DMS 273 treated with DMSO at 0.1 percent for 48 hours (cell line): ENCODE data around the gene ICAM3.
"Not testable (repeated sequence)": the region's sequence is repeated elsewhere in the genome, so short reads cannot be mapped to it uniquely, and the experiment has no call there.

Experiments
- DNase-seq: peaks from one replicate; lab custom pipeline; 2025; lab: John Stamatoyannopoulos, UW

ICAM3 gene

DNA sequence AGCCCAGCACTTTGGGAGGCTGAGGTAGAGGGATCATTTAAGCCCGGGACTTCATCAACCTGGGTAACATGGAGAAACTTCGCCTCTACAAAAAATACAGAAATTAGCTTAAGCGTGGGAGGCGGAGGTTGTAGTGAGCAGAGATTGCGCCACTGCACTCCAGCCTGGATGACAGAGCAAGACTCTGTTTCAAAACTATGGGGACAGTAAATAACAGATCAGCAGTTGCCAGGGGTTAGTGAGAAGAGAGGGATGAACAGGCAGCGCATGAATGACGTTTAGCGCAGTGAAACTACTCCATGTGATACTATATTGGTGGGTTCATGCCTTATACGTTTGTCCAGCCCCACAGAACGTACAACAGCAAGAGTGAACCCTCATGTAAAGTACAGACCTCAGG is 7.1 kb upstream of the ICAM3 start:
- no peak for DNase-seq

DNA sequence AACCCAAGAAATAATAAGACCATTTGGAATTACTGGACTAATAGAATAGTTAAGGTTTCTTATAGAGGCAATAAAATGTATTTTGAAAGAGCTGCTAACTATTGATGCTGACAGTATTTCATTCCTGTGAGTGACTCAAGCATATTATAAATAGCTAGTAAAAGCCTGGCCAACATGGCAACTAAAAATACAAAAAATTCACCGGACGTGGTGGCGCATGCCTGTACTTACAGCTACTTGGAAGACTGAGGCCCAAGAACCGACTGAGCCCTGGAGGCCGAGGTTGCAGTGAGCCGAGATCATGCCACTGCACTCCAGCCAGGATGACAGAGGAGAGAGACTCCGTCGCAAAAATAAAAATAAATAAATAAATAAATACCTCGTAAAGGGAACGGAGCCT is 5.4 kb upstream of the ICAM3 start:
- no peak for DNase-seq

DNA sequence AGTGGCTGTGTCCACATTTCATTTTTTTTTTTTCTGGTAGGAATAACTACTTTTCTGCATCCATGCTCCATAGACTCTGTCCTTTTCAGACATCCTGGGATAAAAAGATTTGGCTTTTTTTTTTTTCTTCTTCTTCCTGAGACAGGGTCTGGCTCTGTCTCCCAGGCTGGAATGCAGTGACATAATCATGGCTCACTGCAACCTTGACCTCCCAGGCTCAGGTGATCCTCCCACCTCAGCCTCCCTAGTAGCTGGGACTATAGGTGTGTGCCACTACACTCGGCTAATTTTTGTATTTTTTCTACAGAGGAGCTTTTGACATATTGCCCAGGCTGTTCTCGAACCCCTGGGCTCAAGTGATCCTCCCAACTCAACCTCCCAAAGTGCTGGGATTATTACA is 4.1 kb upstream of the ICAM3 start:
- DNase-seq = no peak

DNA sequence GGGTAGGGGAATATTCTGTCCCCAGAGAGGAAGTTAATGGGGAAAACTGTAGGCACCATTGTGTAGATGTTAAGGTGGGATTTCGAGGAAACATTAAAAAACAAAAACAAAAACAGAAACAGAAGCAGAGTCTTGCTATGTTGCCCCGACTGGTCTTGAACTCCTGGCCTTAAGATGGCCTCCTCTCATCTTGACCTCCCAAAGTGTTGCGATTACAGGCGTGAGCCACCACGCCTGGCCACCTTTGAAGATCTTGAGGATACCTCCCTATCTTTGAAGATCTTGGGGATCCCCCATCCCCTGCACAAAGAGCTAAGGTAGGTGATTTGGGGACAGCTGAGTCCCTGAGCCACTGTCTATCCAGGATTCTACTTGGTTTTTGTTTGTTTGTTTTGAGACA is 553 bp upstream of the ICAM3 start:
- no peak for DNase-seq

DNA sequence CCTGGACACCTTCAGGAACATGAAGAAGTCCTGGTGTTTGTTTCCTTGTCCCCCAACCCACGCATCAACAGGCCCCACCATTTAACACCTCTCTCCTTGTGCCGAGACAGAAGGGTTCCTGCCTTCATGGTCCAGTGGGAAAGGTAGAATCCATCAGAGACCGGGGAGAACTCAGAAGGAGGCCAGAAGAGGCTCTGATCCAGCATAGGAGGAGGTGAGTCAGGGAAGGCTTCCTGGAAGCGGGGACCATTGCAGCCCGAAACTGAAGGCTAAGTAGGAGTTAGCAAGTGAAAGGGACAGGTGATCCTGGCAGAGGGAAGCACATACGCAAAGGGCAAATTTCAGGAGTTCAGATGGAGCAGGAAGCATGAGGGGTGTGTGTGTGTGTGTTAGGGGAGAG is 484 bp downstream of the ICAM3 start:
- DNase-seq = no peak

DNA sequence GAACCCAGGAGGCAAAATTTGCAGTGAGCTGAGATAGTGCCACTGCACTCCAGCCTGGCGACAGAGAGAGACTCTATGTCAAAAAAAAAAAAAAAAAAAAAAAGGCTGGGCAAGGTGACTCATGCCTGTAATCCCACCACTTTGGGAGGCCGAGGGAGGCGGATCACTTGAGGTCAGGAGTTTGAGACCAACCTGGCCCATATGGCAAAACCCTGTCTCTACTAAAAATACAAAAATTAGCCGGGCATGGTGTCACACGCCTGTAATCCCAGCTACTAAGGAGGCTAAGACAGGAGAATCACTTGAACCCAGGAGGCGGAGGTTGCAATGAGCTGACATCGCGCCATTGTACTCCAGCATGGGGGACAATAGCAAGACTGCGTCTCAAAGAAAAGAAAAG is 2.7 kb downstream of the ICAM3 start:
- not testable (repeated sequence) for DNase-seq

DNA sequence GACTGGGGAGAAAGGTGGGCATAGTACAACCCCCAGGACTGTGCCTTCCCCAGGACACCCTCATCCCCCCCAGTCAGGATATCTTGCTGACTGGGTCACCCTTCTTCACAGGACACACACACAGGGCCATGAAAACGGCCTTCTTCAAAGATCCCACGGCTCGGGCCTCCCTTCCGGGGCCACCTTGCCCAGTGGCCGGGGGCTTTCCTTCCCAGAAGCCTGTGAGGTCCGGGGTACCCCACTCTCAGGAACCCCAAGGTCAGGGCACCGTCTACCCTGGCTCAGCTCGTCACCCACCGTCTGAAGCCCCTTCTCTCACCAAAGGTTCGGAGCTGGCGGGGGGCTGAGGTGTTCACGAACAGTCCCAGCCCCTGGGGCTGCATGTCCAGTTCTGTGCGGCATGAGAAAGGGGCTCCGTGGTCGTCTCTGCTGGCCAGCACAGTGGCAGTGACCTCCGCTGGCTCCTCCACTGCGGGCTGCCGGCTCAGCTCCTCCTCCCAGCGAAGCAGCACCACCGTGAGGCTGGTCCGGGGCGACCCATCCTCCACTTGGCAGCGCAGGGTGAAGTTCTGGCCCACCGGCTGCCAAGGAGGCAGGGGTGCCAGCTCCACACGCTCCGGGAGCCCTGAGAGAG is 4.0 kb downstream of the ICAM3 start:
- DNase-seq = no peak

DNA sequence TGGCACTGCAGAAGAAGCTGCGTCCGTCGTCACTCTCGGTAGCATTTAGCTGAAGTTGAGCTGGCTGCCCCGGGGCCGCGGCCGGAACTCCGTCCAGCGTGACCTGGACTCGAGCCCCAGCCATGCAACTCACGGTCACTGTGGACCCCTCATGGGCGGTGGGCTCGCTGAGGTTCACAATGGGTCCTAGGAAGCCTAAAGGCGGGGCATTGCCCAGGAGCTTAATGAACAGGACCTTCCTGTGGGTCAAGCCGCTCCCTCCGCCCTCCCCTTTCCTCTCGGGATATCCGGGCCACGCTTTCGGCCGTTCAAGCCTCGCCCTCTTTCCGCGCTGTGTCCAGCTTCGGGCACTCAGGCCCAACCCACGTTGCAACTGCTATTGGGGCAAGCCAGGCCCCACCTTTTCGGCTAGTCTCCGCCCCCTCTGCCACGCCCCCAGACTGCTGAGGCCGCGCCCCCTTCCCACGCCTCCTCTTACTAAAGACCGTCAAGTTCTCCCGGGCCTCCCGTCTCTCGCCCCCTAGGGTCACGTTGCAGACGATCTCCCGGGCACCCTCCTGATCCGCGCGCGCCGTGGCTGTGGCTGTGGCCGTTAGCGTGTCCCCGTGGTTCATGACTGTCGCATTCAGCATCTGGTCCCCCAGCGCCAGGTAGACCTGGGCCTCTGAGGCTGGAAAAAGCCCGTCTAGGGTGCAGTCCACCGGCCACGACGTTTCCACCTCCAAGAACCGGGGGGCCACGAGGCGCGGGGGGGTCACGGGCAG is 4.7 kb downstream of the ICAM3 start:
- DNase-seq = peak; percentile 50

DNA sequence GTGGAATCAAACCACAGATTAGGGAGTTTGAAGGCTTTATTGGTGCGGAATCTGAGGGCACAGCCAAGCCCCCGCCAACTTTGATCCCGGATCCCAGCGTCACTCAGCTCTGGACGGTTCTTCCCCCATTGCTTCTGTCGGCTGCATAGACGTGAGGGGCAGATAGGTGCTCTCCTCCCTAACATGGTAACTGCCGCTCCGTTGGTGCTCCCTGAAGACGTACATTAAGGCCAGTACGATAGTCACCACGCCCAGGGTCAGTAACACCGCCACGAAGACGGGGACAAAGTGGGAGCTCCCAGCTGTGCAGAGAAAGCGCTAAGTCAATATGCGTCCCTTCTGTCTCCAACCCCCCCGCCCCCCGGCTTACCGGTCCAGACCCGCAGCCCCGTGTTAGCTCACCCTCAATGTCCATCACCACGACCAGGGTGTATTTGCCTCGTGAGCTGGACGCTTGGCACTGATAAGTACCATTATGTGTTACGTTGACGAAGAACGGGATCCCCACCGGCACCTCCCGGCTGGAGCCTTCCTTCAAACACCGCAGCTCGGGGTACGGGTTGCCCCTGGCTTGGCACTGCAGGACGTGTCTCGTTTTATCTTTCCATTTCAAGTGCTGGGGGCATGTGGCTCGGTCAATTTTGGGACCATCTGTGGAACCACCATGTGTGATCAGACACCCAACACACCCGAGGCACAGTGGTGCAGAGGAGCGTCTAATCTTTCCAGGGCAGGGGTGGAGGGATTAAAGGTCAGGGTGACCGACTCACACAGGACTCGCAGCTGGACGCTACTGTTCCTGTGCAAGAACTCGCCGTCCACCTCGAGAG is 5.5 kb downstream of the ICAM3 start:
- DNase-seq = no peak

DNA sequence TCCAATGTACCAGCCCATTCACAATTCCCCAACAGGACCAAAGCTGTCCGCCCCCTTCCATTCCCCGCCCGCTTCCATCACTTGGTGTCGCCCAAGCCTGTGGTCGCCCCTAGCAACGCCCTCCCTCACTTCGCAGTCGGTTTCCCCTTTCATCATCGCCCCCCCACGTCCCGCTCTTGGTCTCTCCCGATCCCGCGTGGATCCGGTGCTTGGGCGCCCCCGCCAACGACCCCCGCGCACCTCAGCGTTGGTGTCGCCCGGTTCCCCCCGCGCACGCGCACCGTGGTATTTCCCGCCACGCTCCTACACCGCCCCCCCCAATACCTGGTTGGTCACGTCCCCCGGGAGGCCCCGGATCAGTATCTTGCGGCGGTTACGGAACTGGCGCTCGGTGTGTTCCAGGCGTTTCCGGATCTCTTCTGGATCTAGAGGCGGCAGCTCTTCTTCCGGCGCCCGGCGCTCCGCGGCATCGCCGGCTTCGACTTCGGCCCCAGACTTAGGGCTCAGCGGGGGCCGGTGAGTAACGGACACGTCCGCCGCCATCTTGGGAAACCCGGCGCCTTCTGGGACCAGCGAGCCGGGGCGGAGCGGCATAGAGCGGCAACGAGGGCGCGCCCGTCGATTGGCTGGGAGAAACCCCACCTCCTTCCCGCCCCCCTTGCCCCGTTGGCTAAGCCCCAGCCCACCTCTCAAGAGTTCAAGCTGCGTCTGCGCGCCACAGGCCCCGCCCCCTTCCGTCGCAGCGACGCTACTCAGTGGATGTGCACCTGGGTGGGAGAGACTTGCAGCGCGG is 6.3 kb downstream of the ICAM3 start, which contains the start of gene RAVER1:
TSS of gene RAVER1 (minus strand) at position 565 of the 793 bp plus-strand sequence. CDS start at position 543, 22 bp downstream.
- peak; percentile 79 for DNase-seq

DNA sequence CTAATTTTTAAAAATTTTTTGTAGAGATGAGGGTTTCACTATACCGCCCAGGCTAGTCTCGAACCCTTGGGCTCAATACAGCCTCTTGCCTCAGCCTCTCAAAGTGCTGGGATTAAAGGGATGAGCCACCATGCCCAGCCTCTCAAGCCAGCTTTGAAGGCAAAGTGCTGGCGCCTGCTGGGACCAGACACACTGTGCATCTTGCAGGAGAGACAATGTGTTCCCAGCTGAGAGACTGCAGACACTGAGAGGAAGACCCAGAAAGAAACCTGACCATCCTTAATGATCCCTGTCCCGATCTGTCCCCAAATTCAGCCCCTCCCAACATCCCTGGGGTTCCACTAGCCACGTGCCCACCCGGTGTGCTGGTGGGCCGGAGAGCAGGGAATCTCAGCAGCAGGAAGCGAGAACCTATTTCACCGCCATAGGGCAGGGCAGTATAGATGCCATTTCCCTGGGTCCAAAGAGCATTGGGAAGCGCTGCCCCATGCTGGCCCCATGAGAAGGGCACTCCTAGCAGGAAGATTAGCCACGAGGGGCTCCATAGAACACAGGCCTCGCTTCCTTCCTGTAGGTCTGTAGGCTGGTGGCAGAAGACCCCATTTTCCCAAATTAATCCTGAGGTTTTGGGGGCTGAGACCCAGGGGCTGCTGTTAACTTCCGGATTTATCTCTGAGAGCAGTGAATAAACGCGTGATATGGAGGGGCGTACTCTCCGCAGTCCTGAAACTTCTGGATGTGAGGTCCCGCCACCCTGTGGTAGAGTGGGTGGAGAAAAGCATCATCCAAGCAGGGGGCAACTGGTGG is 7.1 kb downstream of the ICAM3 start:
- no peak for DNase-seq

DNA sequence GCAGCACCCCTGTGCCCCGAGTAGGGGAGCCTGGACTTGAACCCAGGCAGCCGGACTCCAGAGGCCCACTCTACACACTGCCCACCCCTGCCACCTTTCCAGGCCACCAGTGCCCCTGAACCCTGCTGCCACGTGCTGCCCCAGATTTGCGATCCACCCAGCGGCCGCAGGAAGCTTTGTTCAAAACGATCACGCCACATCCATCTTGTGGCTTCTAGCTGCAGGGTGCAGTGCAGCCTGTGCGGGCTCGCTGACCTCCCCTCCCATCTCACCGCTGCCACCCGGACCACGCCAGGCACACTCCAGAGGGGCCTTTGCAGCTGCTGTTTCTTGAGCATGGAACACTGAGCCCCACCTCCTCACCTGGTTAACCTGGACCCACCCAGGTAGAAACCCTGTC is 9.9 kb downstream of the ICAM3 start:
- no peak for DNase-seq

DNA sequence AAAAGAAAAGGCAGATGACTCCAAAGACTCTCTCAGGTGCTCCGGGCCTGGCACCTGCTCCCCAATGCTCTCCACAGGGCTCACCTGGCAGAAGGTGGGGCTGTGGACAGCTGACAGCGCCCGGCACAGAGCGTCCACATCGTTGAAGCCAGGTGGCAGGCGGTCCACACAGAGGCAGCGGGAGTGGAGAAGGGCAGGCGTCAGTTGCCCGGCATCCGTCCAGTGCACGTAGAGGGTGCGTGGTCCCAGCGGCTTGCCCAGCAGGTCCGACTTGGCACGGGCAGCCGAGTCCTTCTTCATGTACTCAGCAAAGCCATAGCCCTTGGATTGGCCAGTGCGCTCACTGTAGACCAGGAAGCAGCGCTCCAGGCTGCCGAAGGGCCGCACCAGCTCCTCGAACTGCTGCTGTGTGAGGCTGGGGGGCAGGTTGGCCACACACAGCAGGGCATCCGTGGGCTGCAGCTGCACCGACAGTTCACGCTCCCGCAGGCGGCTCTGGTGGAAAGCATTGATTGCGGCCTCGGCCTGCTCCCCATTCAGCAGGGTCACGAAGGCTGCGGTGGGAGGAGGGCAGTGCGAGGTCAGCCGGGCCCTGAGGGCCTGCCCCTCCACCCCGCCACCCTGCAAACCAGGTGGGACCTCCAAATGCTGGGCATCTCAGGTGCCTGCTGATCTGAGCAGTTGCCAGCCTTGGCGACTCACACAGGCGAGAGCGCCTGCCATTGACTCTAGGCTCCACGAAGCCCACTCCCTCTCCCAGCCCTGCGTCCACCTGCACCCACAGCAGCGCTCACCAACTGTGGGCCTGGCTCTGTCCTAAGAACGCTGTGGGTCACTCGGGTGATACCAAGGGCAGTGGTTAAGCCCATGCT is 10.6 kb downstream of the ICAM3 start:
- DNase-seq = no peak

DNA sequence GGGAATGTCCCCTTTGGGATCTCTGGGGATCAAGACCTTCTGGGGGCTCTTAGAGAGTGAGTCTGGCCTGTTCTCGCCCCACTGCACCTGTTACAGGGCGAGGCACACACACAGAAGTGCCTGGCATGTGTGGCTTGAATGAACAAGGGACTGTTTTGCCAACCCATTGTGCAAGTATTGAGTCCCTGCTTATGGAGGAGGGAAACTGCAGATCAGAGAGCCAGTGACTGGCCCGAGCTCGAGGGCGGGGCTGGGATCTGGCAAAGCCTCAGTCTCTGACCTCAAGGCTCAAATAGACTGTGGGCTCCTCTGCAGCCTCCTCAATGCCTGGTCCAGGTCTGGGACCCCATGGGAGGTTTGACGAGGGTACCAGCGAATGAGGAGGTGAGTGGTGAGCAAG is 11.6 kb downstream of the ICAM3 start:
- DNase-seq = no peak

DNA sequence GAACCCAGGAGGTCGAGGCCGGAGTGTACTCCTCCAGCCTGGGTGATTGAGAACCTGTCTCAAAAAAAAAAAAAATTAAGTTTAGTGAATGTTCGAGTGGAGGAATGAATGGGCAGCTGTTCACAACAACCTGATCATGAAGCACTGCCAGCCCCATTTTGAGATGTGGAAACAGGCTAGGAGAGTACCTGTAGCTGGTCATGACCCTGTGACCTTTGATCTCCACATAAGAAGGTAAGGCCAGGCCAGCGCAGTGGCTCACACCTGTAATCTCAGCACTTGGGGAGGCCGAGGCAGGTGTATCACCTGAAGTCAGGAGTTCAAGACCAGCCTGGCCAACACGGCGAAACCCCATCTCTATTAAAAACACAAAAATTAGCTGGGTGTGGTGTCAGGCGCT is 13.7 kb downstream of the ICAM3 start:
- DNase-seq = no peak

DNA sequence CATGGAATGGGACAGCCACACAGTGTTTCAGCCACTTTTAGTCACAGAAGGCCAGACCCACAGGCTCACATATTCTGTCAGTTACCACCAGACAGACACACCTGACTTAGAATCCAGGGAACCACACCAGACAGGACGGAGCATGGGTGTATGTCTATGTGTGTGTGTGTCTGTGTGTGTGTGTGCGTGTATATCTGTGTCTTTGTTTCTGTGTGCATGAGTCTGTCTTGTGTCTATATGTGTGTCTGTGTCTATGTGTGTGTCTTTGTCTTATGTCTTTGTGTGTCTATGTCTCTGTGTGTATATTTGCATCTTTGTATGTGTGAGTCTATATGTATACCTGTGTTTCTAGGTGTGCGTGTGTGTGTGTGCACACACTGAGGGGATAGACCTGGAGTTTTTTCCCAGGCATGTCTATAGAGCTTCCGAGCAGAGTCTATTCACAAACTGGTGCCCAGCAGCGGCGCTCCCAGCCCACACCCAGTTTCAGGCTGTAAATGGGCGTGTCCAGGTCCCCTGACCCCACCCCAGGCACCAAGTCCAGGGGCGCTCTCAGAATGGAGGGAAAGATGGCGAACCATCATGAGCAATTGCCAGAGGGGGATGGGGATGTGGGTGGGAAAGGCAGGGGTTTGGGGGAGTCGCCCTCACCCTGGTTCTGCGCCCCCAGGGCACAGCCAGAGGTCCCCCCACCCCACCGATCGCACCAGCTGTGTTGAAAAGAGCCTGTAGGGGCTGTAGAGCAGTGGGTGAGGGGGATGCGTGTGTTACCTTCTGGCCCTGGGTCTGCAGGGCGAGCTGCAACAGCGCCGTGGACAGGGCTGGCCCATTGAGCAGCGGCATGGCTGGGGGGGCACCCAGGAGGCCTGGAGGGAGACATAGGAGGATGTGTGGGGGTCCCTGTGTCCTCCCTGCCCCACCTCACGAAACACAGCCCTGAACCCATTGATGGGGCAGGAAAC is 17.3 kb downstream of the ICAM3 start:
- DNase-seq = no peak

DNA sequence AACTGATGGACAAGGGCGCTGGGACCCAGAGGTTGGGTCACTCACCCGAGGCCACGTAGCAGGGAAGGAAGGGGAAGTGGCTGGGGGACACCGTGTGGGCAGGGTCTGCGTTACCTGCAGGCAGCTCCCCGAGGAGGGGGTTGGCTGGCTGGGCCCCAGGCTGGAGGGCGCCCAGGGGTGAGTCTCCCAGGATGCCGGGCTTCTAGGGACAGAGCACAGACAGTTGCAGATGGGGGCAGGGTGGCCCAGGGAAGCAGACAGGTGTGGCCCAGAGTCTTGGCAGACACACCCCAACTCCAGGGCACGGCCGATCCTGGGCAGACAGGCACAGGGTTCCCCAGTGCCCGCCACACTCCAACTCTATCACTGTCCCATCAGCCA is 18.0 kb downstream of the ICAM3 start:
- DNase-seq = no peak

DNA sequence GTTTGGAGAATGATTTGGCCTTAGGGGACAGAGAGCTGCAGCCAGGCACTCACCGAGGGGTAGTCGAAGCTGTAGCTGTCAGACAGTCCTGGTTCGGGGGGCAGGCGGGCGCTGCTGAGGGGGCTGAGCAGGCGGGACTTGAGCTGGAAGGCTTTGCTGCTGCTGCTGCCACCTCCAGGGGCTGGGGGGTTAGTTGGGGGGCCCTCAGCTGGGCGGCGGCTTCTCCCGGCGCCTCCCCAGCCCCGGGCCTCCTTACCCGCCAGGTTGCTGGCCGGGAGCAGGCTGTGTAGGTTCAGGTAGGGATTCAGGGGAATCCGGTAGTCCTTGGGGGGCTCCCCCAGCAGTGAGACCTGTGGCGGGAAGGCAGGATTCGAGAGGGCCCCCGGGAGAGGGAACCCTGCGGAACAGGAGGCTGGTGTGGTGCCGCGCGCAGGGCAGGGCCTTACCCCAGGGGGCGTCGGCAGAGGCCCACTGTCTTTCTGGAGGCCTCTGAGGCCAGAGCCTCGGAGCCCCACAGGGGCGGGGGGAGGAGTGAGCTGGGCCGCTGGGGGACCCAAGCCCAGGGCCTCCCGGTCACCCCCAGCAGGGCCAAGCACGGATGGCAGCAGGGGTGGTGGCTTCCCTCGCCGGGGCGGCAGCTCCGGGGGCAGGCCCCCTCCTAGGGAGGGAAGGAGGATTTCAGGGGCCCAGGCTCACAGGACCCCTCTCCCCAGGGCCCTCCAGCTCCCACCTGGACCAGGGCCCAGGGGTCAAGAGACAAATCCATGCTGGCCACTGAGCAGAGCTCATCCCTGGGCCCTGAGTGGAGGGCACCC is 18.6 kb downstream of the ICAM3 start:
- DNase-seq = no peak
